Activated gamma-delta T cell treated with Interleukin-2 at 50 U/mL for 16 hours (primary cell): ENCODE data around the gene TCEA2.
A peak's percentile ranks its signal among the peaks of the same experiment; 100 is the strongest.

Experiments
- DNase-seq: peaks from one replicate; pipeline ENCODE4 v3.0.0-alpha.2; 2020

TCEA2 gene

DNA sequence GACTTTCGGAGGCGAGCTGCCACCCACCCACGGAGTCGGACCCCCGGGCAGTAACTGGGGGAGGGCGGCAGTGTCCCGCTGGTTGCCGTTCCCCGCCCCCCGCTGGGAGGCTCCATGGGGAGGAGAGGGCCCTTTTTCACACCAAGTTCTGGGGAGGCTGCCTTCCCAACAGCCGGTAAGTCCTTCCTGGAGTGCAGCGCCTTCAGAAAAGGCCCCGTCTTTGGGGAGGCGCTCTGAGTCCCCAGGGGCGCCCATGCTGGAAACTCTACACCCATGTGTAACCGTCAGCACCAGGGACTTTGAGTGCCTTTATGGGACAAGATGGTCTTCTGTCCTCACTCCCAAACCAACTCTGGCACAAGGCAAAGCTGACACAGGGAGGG, 13.1 kb upstream of the TCEA2 start:
- no peak for DNase-seq

- no peak for DNase-seq
Observed at GRCh38 chr20:64050261-64051032, 12.6 kb upstream of the TCEA2 start.

DNA sequence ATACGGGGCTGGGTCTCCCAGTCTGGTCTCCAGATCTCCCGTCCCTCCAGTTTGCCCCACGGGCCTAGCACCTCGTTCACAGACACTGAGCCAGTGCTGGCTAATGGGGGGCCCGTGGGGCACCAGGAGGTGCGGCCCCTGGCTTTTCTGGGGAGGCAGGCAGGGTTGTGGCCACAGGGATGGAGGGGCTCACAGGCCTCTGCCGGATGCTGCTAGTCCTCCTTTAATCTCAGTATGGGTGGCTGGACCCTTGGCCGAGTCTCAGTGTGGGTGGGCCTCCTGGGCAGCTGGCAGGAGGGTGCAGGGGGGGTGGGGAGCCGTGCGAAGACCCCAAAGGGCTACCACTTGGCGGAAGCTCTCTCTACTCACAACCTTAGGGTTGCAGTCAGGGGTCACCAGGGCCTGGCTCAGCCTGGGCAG, 12.0 kb upstream of the TCEA2 start:
- no peak for DNase-seq

GRCh38 chr20:64051561-64052325, 11.3 kb upstream of the TCEA2 start:
- no peak for DNase-seq

DNA sequence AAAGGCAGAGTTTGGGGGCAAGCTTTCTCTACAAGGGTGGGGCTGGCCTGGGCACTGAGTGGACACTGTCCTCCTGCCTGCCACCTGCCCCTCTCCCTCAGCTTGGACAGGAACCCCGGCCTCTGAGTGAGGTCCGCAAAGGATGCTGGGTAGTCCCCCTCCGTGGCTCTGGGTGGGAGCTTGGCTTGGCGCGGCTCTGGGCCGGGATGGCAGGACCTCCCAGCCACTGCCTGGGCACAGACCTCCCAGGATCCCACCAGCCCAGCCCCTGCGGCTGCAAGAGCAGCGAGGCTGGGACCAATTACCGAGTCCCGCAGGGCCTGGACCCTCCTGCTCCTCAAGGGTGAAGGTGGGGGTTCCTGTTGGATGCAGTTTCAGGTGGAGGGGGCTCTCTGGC, 10.7 kb upstream of the TCEA2 start:
- DNase-seq: no peak

GRCh38 chr20:64052987-64053840, 9.8 kb upstream of the TCEA2 start:
- no peak for DNase-seq

DNA sequence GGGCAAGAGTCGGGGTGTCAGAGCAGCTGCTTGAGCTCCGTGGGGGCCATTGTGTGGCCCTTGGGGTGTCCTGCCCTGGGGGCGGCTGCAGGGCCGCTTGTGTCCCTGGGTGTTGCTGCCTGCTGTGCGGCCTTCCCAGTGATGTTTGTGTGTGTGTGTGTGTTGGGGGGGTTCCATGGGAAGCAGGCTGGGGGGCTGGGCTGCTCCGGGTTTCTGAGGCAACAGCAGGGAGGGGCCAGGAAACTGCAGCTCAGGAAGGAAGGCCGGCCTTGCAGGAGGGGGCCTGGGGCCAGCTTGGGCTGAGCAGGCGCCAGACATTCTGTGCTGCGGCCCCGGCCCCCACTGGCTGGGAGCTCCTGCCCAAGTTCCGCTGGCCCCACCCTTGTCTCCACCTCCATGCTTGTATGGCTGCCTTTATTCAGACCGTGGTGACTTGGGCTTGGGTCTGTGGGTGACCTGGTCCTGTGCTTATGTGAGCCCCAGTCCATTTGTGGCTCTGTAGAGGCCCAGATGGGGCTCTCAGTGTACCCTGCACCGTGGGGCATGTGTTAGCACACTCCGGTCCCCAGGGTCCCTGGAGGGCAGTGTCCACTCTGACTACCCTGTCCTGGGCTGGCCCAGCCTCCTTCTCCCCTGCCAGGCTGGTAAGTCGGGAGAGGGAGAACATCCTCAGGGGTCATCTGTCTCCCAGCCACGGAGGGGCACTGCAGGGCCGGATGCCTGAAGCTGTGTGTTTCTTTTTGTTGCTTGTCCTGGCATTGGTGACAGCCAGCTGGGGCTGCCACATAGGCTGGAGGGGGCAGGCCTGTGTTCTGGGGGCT, 8.9 kb upstream of the TCEA2 start:
- no peak for DNase-seq

GRCh38 chr20:64055396-64055892, 7.6 kb upstream of the TCEA2 start:
- DNase-seq: no peak

GRCh38 chr20:64055893-64056638, 6.9 kb upstream of the TCEA2 start:
- DNase-seq: no peak

DNA sequence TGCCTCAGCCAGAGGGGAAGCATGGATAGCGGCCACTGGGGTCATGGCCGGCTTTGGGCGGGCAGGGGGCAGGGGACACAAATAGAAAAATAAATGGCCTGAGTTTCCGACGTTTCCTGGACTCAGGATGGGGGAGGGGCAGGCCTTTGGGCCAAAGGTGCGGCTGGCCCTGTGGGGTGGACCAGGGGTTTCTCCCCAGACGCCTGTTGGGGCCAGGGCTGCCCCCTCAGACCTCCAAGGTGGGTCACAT, 6.4 kb upstream of the TCEA2 start:
- DNase-seq: no peak

- no peak for DNase-seq
Observed at GRCh38 chr20:64056889-64057627, 5.9 kb upstream of the TCEA2 start.

- DNase-seq: peak; percentile 79
Observed at GRCh38 chr20:64057628-64058498, 5.1 kb upstream of the TCEA2 start.

GRCh38 chr20:64058536-64058935, 4.5 kb upstream of the TCEA2 start:
- DNase-seq: no peak

DNA sequence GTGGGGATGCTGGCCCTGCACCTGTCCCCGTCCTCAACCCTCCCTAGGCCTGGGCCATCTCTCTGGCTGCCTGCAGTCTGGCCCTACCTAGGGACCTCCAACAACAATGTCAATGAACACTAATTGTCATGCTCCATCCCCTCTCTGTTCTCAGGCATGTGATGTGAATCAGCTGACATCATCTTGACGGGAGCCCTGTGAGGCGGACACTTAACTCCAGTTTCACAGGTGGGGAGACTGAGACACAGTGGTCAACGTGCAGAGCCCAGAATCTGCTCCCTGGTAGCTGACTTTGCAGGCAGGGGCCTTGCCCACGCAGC, 762 bp upstream of the TCEA2 start:
- no peak for DNase-seq

- no peak for DNase-seq
Observed at GRCh38 chr20:64063389-64064144, 569 bp downstream of the TCEA2 start.

DNA sequence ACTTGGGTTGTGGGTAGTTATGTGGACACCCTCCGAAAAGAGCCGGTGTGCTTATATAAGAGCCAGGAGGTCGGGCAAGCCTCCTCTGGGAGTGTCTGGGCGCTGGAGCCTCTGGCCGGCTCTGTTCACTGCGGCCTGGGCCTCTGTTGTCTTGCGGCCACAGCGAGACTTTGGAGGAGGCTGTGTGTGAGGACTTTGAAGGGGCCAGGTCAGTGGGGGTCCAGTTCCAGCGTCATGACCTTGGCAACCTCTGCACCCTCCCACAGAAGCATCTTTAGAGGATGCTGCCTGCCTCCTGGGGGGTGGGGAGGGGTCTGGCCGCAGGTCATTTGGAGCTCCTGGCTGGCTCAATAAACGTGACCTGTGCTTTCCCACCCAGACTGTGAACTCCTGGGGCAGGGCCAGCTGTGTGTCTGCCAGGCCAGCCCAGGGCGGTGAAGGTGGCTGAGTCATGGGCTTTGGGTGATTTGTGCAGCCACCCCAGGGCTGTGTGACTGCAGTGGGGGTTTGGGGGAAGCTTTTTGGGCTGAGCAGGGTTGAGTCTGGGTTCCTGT, 1.2 kb downstream of the TCEA2 start:
- DNase-seq: no peak

DNA sequence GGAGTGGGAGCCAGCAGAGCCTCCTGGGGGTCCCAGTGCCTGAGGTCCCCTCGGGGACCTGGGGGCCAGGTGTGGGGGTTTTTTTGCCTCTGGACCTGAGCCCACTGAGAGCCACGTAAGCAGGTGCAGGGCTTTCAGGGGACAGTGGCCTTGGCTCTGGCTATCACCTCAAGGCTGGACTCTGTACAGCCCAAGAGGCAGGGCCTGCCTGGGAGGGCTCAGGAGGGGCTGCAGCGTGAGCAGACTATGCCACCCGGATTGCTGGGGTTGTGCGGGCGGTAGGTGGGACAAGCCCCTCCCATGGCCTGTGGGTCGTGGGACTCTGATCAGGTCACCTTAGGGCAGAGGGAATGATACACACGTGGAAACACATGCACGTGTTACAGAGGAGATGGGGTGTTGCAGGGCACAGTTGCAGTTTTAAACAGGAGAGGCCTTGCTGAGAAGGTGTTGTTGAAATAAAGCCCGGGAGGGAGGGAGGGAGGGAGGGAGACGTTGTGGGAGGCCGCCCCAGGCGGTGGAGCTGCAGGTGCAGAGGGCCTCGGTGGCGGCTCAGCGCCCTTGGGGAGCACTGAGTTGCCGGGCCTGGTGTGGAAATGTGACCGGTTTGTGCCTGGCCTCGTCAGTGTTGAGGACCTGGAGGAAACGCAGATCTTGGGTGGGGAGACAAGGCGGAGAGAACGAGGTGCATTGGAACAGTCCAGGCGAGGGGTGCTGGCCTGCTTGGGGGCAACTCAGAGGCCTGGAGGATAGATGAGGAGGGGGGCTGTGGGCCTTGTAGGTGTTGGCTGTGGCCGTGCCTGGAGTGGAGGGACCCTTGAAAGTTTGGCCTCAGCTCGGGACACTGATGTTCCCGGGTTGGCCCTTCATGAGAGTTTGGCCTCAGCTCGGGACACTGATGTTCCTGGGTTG, 2.3 kb downstream of the TCEA2 start:
- no peak for DNase-seq

DNA sequence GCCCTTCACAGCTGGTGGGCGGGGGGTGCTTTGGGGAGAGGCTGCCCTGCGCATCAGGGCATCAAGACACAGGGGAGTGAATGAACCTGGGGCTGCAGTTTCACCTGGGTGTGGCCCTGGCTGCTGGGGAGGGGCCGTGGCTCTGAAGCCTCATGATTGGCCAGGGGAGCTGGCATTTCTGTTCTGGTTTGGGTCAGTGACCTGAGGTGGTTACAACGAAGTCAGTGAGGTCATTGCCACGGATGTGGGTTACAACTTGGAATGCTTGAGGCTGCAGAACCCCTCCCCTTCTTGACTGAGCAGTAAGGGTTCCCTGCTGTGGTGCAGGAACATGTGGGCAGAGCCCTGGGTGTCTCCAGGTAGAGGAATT, 3.0 kb downstream of the TCEA2 start:
- DNase-seq: peak; percentile 41
